ENCODE results near the gene MMP14. TPM values are rescaled to one million over a fixed set of nuclear protein-coding genes. Genes with fewer than 3 reads are reported as not detected.

Gene MMP14
- total RNA-seq, 1 experiment from 2014 or later, result 10.5 TPM

DNA sequence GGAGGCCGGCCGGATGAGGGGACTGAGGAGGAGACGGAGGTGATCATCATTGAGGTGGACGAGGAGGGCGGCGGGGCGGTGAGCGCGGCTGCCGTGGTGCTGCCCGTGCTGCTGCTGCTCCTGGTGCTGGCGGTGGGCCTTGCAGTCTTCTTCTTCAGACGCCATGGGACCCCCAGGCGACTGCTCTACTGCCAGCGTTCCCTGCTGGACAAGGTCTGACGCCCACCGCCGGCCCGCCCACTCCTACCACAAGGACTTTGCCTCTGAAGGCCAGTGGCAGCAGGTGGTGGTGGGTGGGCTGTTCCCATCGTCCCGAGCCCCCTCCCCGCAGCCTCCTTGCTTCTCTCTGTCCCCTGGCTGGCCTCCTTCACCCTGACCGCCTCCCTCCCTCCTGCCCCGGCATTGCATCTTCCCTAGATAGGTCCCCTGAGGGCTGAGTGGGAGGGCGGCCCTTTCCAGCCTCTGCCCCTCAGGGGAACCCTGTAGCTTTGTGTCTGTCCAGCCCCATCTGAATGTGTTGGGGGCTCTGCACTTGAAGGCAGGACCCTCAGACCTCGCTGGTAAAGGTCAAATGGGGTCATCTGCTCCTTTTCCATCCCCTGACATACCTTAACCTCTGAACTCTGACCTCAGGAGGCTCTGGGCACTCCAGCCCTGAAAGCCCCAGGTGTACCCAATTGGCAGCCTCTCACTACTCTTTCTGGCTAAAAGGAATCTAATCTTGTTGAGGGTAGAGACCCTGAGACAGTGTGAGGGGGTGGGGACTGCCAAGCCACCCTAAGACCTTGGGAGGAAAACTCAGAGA lies 9.6 kb downstream of the MMP14 start:
- CTCF ChIA-PET, result no interaction called here
- no peaks in the 10 kb centered on the region for H3K27me3 Mint-ChIP-seq (ENCODE audit: unreplicated experiment)
- no peak overlapping the region for H3K4me3 Mint-ChIP-seq (ENCODE audit: low read depth, unreplicated experiment)
- intact Hi-C loops (cut with micrococcal nuclease; ENCODE audit: unreplicated experiment), result no loop called here
- no peak overlapping the region for H3K27ac Mint-ChIP-seq (ENCODE audit: unreplicated experiment)
- no TSS peak for BruUV-seq (replicated peaks)
- H3K4me1 Mint-ChIP-seq (ENCODE audit: low read depth, unreplicated experiment), result no peaks in the 10 kb centered on the region
- H3K9me3 Mint-ChIP-seq (ENCODE audit: low read depth, unreplicated experiment), result no peaks in the 10 kb centered on the region
- DNase-seq, result no peak
- no peaks in the 10 kb centered on the region for H3K36me3 Mint-ChIP-seq (ENCODE audit: insufficient read depth, unreplicated experiment)
- TF ChIP-seq, protein P1, sequence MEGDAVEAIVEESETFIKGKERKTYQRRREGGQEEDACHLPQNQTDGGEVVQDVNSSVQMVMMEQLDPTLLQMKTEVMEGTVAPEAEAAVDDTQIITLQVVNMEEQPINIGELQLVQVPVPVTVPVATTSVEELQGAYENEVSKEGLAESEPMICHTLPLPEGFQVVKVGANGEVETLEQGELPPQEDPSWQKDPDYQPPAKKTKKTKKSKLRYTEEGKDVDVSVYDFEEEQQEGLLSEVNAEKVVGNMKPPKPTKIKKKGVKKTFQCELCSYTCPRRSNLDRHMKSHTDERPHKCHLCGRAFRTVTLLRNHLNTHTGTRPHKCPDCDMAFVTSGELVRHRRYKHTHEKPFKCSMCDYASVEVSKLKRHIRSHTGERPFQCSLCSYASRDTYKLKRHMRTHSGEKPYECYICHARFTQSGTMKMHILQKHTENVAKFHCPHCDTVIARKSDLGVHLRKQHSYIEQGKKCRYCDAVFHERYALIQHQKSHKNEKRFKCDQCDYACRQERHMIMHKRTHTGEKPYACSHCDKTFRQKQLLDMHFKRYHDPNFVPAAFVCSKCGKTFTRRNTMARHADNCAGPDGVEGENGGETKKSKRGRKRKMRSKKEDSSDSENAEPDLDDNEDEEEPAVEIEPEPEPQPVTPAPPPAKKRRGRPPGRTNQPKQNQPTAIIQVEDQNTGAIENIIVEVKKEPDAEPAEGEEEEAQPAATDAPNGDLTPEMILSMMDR (IDR thresholded peaks at IDR 0.05; ENCODE audit: unreplicated experiment), result no peak

DNA sequence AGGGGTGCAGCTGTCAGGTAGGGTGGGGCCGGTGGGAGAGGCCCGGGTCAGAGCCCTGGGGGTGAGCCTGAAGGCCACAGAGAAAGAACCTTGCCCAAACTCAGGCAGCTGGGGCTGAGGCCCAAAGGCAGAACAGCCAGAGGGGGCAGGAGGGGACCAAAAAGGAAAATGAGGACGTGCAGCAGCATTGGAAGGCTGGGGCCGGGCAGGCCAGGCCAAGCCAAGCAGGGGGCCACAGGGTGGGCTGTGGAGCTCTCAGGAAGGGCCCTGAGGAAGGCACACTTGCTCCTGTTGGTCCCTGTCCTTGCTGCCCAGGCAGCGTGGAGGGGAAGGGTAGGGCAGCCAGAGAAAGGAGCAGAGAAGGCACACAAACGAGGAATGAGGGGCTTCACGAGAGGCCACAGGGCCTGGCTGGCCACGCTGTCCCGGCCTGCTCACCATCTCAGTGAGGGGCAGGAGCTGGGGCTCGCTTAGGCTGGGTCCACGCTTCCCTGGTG lies 10.5 kb downstream of the MMP14 start:
- no peaks in the 10 kb centered on the region for H3K36me3 Mint-ChIP-seq (ENCODE audit: insufficient read depth, unreplicated experiment)
- TF ChIP-seq, protein P1 (IDR thresholded peaks at IDR 0.05; ENCODE audit: unreplicated experiment), result no peak
- no TSS peak for BruUV-seq (replicated peaks)
- H3K27me3 Mint-ChIP-seq (ENCODE audit: unreplicated experiment), result no peaks in the 10 kb centered on the region
- H3K9me3 Mint-ChIP-seq (ENCODE audit: low read depth, unreplicated experiment), result no peaks in the 10 kb centered on the region
- H3K4me3 Mint-ChIP-seq (ENCODE audit: low read depth, unreplicated experiment), result no peak overlapping the region
- CTCF ChIA-PET, result no interaction called here
- intact Hi-C loops (cut with micrococcal nuclease; ENCODE audit: unreplicated experiment), result no loop called here
- no peak overlapping the region for H3K27ac Mint-ChIP-seq (ENCODE audit: unreplicated experiment)
- no peaks in the 10 kb centered on the region for H3K4me1 Mint-ChIP-seq (ENCODE audit: low read depth, unreplicated experiment)
- no peak for DNase-seq

DNA sequence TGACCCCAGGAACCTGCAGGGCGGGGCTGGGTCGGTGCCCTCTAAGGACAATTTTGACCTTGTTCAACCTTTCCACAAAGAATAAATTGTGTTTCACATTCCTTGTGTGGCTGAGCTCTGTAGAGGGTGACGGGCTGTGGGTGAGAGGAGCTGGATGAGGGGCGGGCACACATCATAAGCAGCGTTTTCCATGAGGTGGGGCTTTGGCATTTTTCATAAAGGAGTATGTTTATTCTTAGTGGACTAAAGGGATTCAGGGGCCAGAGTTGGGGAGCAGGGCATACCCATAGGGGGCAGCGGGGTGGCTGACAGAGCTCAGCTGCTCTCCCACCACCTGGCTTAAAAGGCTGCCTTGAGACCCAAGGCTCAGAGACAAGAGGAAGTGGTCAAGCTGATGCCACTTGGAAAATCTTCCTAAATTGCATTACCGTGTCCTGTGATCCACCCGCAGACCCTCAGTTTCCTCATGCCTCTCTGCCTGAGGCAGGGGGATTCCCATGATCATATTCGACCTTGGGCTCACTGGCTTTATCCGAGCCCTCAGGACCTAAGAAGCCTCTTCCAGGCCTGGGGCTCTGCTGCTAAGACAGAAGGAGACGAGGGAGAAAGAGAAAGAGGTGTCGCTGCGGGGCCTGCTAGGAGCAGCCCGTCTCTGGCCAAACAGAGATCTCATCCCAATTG lies 11.4 kb downstream of the MMP14 start:
- Mint-ChIP-seq H3K4me1 (ENCODE audit: low read depth, unreplicated experiment) (no peaks in the 10 kb centered on the region), H3K27ac (ENCODE audit: unreplicated experiment) (no peak overlapping the region), H3K27me3 (ENCODE audit: unreplicated experiment) (no peaks in the 10 kb centered on the region), H3K4me3 (ENCODE audit: low read depth, unreplicated experiment) (no peak overlapping the region), H3K9me3 (ENCODE audit: low read depth, unreplicated experiment) (no peaks in the 10 kb centered on the region), H3K36me3 (ENCODE audit: insufficient read depth, unreplicated experiment) (no peaks in the 10 kb centered on the region)
- no peak for DNase-seq
- intact Hi-C loops (cut with micrococcal nuclease; ENCODE audit: unreplicated experiment), result no loop called here
- TF ChIP-seq, protein P1 (IDR thresholded peaks at IDR 0.05; ENCODE audit: unreplicated experiment), result no peak
- CTCF ChIA-PET, result interaction anchor here (1.6 kb wide), 1 partner anchor 14 kb away, joined by 4 read pairs; no protein-coding TSS in a partner anchor
- BruUV-seq (replicated peaks), result no TSS peak

DNA sequence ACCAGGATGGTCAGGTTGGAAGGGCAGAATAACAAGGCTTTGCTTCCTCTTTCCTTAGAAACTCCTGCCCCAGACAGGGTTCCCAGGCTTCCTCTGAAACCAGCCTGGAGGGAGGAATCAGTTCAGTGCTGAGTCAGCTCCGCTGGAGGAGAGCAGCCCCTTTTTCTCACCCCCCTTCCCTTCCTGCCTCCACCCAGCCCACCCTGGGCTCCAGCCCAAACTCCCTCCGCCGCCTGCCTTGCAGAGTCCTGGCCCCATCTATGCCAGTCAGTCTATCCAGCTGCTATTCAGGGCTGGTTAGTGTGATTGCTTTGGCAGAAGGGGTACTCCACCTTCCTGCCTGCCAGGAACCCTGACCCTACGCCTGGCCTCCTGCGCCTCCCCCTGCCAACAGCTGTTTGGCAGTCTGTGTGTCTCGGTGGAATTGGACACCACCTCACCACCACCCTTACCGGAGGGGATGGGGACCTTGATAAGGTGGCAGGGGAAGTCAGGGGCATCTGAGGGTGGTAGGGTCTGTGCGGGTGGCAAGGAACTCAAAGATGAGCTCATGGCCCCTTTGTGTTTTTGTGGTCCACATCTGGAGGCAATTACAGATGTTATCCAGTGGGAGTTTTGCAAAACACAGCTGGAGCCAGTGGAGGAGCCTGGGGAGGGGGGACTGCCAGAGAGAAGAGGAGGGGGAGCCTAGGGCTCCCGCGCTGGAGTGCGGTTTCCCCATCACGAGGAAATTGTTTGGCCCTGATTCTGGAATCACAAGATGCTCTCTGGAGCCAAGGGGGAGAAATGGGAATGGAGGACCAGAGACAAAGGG lies 12.2 kb downstream of the MMP14 start:
- no peak overlapping the region for H3K4me3 Mint-ChIP-seq (ENCODE audit: low read depth, unreplicated experiment)
- TF ChIP-seq, protein P1 (IDR thresholded peaks at IDR 0.05; ENCODE audit: unreplicated experiment), result no peak
- intact Hi-C loops (cut with micrococcal nuclease; ENCODE audit: unreplicated experiment), result no loop called here
- H3K36me3 Mint-ChIP-seq (ENCODE audit: insufficient read depth, unreplicated experiment), result no peaks in the 10 kb centered on the region
- H3K9me3 Mint-ChIP-seq (ENCODE audit: low read depth, unreplicated experiment), result no peaks in the 10 kb centered on the region
- CTCF ChIA-PET, result interaction anchor here (1.6 kb wide), 1 partner anchor 15 kb away, joined by 4 read pairs; no protein-coding TSS in a partner anchor
- no peaks in the 10 kb centered on the region for H3K4me1 Mint-ChIP-seq (ENCODE audit: low read depth, unreplicated experiment)
- no peak overlapping the region for H3K27ac Mint-ChIP-seq (ENCODE audit: unreplicated experiment)
- no peaks in the 10 kb centered on the region for H3K27me3 Mint-ChIP-seq (ENCODE audit: unreplicated experiment)
- no TSS peak for BruUV-seq (replicated peaks)
- no peak for DNase-seq
